Esophagus muscularis mucosa (tissue), 4 donors: Measurements from ENCODE around the gene ETDC. TPM values are rescaled to one million over a fixed set of nuclear protein-coding genes. Genes with fewer than 3 reads are reported as not detected.

Experiments
- DNase-seq: peaks from one replicate; pipeline ENCODE4 v3.0.0-alpha.2; 2017; ENCODE audit errors: extremely low spot score
- H3K27ac ChIP-seq, 4 donors: fragments of 200-600 bp; sonication (generic); replicated peaks in 1 of 4; 1 replicate in 3 of 4; 2 replicates in 1 of 4; pipeline ENCODE4 v1.5.1; 2016 to 2019; ENCODE audit warnings: mild to moderate bottlenecking in 1 of 4
- H3K27me3 ChIP-seq, 4 donors: fragments of 200-600 bp; sonication (generic); one replicate each; pipeline versions ENCODE4 v1.5.1 to v1.6.0; 2016 to 2019
- H3K36me3 ChIP-seq, 4 donors: fragments of 200-600 bp; sonication (generic); one replicate each; pipeline ENCODE4 v1.5.1; 2016 to 2019
- H3K4me1 ChIP-seq, 4 donors: fragments of 200-600 bp; sonication (generic); one replicate each; pipeline ENCODE4 v1.5.1; 2016 to 2019
- H3K4me3 ChIP-seq, 4 donors: fragments of 200-600 bp; sonication (generic); 1 replicate in 2 of 4; 2 replicates in 2 of 4; pipeline ENCODE4 v1.5.1; 2016 to 2019; ENCODE audit warnings: mild to moderate bottlenecking in 4 of 4, moderate library complexity in 1 of 4
- H3K9me3 ChIP-seq, 4 donors: fragments of 200-600 bp; sonication (generic); 1 replicate in 3 of 4; 2 replicates in 1 of 4; pipeline ENCODE4 v1.5.1; 2016 to 2019
- EP300 ChIP-seq: sonication (generic); formaldehyde crosslinking; IDR thresholded peaks from one replicate; pipeline ENCODE4 v1.6.1; 2017; ENCODE audit warnings: antibody characterized with exemption
- POLR2A ChIP-seq: fragments of 450-650 bp; IDR thresholded peaks from one replicate; pipeline ENCODE4 v1.6.1; 2017; ENCODE audit warnings: antibody characterized with exemption, moderate library complexity, mild to moderate bottlenecking, low read depth
- POLR2AphosphoS5 ChIP-seq, 2 donors: sonication (generic); formaldehyde crosslinking; IDR thresholded peaks; one replicate each; pipeline ENCODE4 v1.6.1; 2017; ENCODE audit warnings: antibody characterized with exemption in 2 of 2
- WGBS: methylation state at CpG from one replicate; pipeline ENCODE4 v1.1.5; 2018; 5-methylcytosine and 5-hydroxymethylcytosine counted together
- intact Hi-C: fragments of 100-400 bp; cut with DNase I; formaldehyde crosslinking; loops from one replicate; pipeline ENCODE4 v1.15.1; 2023
- total RNA-seq, 4 donors: library from RNA; depleted of rRNA; stranded (reverse); fragments of >200 nt; gene quantifications; one replicate each; pipeline versions ENCODE4 v1.1.0 to v1.2.1, GENCODE V29; 2016
- TF ChIP-seq, protein P1 (sequence below), 3 experiments: fragments of 200-600 bp in 2 of 3; fragments of 450-650 bp in 1 of 3; sonication (generic) in 2 of 3; IDR thresholded peaks; one replicate each; pipeline ENCODE4 v1.5.1; 2017 to 2019; ENCODE audit warnings: antibody characterized with exemption in 3 of 3, mild to moderate bottlenecking in 2 of 3, moderate library complexity in 1 of 3

Gene ETDC
- total RNA-seq, 4 donors from 2014 or later: not detected

DNA sequence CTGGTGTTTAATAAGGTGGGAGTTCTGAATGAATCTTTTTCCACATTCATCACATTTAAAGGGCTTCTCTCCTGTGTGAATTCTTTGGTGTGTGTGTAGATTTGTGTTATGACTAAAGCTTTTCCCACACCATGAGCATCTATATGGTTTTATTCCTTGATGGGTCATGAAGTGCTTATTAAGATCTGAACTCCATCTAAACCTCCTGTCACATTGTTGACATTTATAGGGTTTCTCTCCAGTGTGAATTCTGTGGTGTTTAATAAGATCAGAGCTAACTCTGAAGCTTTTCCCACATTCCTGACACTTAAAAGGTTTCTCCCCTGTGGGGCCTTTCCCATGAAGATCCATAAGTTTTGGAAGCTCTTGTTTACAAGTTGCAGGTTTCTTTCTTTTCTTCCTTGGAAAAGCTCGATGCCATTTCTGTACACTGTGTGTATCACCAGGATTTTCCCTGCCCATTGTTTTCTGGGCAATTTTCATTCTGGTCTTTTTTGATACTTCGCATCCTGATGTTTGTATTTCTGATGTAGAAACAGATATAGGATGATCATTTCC is 21.9 kb upstream of the ETDC start:
- Histone ChIP-seq H3K36me3 (peaks cover 0 to 14% (median 5%) of the 10 kb centered on the region in 4 donors), H3K27me3 (no peaks in the 10 kb centered on the region), H3K4me3 (no peak overlapping the region), H3K9me3 (peaks cover 5 to 69% (median 51%) of the 10 kb centered on the region in 4 donors), H3K4me1 (no peaks in the 10 kb centered on the region), H3K27ac (no peak overlapping the region)
- 89% methylated on average over 2 of the region's 2 CpGs for WGBS
- intact Hi-C loops: no loop called here
- no peak for TF ChIP-seq POLR2A
- TF ChIP-seq, protein P1, sequence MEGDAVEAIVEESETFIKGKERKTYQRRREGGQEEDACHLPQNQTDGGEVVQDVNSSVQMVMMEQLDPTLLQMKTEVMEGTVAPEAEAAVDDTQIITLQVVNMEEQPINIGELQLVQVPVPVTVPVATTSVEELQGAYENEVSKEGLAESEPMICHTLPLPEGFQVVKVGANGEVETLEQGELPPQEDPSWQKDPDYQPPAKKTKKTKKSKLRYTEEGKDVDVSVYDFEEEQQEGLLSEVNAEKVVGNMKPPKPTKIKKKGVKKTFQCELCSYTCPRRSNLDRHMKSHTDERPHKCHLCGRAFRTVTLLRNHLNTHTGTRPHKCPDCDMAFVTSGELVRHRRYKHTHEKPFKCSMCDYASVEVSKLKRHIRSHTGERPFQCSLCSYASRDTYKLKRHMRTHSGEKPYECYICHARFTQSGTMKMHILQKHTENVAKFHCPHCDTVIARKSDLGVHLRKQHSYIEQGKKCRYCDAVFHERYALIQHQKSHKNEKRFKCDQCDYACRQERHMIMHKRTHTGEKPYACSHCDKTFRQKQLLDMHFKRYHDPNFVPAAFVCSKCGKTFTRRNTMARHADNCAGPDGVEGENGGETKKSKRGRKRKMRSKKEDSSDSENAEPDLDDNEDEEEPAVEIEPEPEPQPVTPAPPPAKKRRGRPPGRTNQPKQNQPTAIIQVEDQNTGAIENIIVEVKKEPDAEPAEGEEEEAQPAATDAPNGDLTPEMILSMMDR (IDR thresholded peaks at IDR 0.05): no peak
- no peak for DNase-seq

DNA sequence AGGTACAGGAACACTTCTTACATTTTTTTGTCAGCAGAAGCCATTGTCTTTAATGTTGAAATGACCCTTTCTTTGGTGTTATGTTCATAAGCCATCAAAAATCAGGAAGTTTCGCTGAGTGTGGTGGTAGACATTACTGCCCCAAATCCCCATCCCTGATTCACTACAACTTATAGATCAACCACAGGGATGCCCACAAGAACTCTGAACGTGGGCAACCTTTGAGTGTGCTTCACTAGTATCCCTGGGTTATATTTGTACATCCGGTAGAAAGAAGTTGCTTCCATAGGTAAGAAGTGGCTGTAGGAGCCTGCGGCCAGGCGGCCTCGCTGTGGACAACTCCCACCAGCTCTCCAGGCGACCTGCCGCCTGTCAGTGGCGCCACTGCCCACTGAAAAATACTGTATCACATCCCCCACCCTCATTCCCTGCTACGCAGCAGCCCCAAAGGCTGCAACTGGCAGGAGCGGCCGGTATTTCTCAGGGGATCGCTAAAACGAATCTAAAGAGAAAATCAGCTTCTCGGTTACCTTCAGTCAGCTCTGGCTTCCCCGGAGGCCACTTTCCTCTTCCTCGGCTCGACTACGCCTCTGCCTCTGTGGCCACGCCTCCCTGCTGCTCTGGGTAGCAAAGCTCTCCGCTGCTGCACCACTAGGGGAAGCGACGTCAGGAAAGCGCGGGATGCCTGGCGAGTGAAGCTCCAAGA is 13.9 kb upstream of the ETDC start:
- intact Hi-C loops: no loop called here
- H3K4me3 ChIP-seq: peak overlapping the region; percentile 35 to 50 (median 38)
- H3K27me3 ChIP-seq: no peaks in the 10 kb centered on the region
- TF ChIP-seq, protein P1 (IDR thresholded peaks at IDR 0.05): peak; percentile 11 to 35 (median 21)
- TF ChIP-seq POLR2A (no peak), POLR2AphosphoS5 (IDR thresholded peaks at IDR 0.05) (no peak), EP300 (no peak)
- DNase-seq: no peak
- peaks cover 0 to 4% (median 0%) of the 10 kb centered on the region in 4 donors for H3K9me3 ChIP-seq
- peaks cover 0 to 4% (median 0%) of the 10 kb centered on the region in 4 donors for H3K4me1 ChIP-seq
- 27% methylated on average over 18 of the region's 26 CpGs for WGBS
- H3K27ac ChIP-seq: no peak overlapping the region
- H3K36me3 ChIP-seq: peaks cover 0 to 10% (median 5%) of the 10 kb centered on the region in 4 donors

DNA sequence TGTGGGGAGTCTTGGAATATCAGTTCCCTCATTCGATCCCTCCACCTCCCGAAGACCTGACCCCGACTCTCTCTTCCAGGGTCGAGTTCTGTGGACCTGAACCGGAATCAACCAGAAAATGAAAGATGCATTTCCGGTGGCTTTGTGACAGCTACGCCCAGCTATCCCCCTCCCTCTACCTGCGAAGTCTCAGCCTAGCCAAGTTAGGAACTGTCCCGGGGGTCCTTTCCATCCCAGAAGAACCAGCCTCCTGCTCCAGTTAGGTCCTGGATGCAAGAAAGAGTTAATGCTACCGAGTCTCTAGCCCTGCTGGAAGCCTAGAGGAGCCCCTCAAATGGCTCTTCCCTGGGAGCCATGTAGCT is 13.4 kb upstream of the ETDC start:
- H3K27me3 ChIP-seq: no peaks in the 10 kb centered on the region
- 38% methylated on average over 10 of the region's 10 CpGs for WGBS
- H3K4me1 ChIP-seq: peaks cover 0 to 4% (median 0%) of the 10 kb centered on the region in 4 donors
- H3K36me3 ChIP-seq: peaks cover 0 to 10% (median 5%) of the 10 kb centered on the region in 4 donors
- intact Hi-C loops: no loop called here
- no peak overlapping the region for H3K27ac ChIP-seq
- no peak for TF ChIP-seq EP300
- no peak for TF ChIP-seq POLR2A
- no peak for TF ChIP-seq POLR2AphosphoS5 (IDR thresholded peaks at IDR 0.05)
- TF ChIP-seq, protein P1 (IDR thresholded peaks at IDR 0.05): no peak
- peaks cover 0 to 4% (median 0%) of the 10 kb centered on the region in 4 donors for H3K9me3 ChIP-seq
- peak overlapping the region; percentile 35 to 50 (median 38) for H3K4me3 ChIP-seq
- no peak for DNase-seq

DNA sequence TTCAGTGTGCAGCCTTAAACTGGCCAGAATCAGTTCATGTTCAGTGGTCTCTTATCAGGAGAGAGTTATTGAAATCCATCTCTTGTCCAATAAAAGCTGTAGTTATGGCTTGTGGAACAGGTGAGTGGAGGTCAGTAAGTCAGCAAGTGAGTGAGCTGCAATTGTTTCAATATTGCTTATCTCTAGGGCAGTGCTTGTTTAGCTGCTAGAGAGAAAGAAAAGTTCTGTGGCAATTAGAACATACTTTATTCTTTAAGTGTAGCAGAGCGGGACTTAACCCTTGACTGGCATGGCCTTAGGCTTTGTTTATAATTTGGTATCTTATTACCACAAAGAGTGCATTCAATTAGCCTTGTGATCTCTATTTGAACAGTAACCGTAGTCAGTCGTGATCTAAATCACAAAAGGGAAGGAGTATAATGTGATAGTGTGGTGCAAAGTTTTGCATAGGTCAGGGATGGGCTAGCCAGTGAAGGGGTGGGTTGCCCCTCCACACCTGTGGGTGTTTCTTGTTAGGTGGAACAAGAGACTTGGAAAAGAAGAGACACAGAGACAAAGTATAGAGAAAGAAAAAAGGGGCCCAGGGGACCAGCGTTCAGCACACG is 6.9 kb upstream of the ETDC start:
- DNase-seq: no peak
- Histone ChIP-seq H3K36me3 (no peaks in the 10 kb centered on the region), H3K9me3 (no peaks in the 10 kb centered on the region), H3K4me3 (no peak overlapping the region), H3K4me1 (no peaks in the 10 kb centered on the region), H3K27me3 (no peaks in the 10 kb centered on the region), H3K27ac (no peak overlapping the region)
- 66% methylated on average over 5 of the region's 5 CpGs for WGBS
- TF ChIP-seq POLR2AphosphoS5 (IDR thresholded peaks at IDR 0.05) (no peak), EP300 (no peak), POLR2A (no peak)
- TF ChIP-seq, protein P1 (IDR thresholded peaks at IDR 0.05): no peak
- intact Hi-C loops: no loop called here
